NCI-H2196 (cell line): ENCODE data around the gene INTS15.

ENCODE experiments used
- DNase-seq: peaks from one replicate; lab custom pipeline; 2025; ENCODE audit not compliant: unreplicated experiment; lab: John Stamatoyannopoulos, UW

INTS15 gene

GRCh38 chr7:6642239-6642839 is 52.5 kb downstream of the INTS15 start:
- no peak for DNase-seq

GRCh38 chr7:6642861-6643640 is 53.2 kb downstream of the INTS15 start:
- DNase-seq = no peak

GRCh38 chr7:6643915-6644625 is 54.2 kb downstream of the INTS15 start:
- no peak for DNase-seq

DNA sequence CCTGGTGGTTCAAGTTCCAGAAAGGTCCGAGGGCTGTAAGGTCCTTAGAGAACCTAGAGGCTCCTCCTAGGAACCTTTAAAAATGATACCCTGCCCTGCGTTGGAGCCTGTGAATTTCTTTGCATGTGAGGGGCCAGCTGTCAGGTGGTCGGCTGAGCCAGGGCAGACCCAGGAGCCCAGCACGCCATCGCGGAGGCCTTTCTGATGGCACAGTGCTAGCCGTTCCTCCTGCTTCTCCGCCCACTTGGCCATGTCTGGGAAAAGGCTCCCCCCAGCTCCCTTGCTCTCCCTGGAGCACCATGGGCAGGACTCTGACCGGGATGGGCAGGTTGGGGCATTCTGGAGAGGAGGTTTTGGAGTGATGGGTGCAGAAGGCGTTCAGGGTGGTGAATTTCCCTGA is 54.9 kb downstream of the INTS15 start:
- DNase-seq = no peak

DNA sequence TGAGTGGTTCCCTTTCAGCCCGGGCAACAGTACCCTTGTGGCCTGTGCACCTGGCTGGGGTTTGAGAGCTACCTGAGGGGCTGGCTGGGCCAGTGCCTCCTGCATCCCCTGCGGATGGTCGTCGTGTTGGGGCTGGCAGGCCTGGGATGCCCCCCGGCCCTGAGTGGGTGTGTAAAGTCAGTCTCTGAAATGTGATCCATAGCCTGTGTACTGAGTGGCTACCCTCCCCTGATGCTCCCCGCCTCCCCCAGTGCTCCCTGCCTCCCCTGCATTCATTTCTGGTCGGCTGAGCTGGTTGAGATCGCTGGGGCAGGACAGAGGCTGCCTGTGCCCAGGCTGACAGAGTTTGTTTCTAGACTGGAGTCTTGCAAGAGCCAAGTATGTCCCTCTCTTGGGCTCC is 56.6 kb downstream of the INTS15 start:
- DNase-seq = no peak

DNA sequence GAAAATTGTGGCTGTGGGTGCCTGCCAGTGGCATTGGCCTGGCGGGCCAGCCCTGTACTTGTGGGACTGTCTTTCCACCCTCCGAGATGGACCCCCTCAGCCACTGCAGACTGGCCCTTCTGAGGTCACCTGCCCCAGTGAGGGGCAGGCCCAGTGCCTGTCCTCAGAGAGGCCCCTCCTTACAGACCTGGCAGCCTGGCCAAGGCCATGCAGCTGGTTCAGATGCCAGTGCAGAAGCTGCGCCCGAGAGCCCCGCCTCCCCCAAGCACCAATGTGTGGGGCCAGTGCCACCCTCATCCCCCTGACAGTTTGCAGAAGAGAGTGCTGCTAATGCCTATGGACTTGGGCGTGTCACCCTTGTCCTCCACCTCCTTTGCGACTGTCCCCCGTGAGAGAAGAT is 57.3 kb downstream of the INTS15 start:
- DNase-seq = no peak

GRCh38 chr7:6647541-6647940 is 57.7 kb downstream of the INTS15 start:
- DNase-seq = no peak

DNA sequence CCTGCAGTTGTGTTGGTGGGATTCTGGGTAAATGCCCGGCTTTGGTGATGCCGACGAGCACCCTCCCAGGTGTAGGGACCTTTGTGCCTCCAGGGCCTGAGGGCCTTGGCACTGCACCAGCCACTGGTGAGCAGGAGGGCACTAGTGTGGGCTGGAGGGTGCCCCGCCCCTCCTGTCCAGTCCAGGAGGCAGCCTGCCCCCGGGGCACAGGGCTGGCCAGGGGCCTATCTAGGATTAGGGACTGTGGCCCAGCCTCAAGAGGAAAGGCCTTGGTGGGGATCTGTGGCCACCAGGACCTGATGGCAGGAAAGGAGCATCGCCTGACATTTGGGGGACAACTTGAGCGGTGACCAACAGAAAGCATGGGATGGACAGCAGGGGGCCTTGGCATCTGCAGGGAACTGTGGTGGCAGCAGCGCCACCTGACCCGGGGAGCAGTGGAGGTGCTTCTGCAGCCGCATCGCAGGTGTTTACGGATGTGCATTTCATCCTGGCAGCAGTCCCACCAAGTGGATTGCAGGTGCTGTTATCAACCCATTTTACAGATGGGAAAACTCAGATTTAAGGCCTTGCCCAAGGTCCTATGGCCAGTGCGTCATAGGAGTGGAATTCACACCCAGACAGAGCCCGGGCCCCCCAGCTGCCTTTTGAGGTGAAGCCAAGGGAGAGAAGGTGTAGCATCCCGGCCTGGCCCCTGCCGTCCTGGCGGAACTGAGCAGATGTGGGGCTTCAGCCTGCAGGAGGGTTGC is 58.4 kb downstream of the INTS15 start:
- DNase-seq = no peak

DNA sequence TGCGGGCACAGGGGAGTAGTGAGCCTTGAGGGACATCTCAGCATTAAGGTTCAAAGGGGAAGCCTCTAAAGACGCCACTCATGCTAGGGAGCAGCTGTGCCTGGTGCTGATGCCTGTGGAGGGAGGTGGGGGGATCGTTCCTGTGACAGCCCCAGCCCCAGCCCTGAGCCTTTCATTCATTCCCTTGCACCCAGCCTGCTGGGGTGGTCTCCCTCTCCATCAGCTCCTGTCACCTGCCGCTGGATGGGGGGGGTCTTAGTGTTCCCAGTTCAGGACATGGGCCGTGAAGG is 58.9 kb downstream of the INTS15 start:
- no peak for DNase-seq

GRCh38 chr7:6649241-6649961 is 59.6 kb downstream of the INTS15 start:
- no peak for DNase-seq

- DNase-seq = no peak
Measured at GRCh38 chr7:6650086-6650485, 60.3 kb downstream of the INTS15 start.

DNA sequence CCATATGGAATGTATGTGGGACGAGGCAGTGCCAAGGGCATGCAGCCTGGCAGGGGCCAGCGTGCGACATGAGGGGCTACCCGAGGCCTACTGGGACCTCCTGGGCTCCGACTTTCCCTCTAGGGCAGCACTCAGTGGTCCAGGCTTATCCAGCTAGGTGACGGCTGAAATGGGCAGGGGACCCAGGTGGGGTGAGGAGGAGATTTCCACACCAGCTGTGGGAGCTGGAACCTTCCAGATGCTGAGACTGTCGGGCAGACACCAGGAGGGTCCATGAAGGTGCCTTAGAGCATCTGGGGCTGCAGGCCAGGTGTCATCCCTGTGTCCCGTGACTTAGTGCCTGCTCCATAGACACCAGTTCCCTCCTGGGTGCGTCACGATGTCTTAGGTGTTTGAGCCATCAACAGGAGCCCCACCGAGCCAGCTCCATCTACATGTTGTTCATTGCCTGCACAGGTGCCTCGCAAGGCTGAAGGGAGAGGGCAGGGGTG is 60.7 kb downstream of the INTS15 start:
- DNase-seq = no peak

- no peak for DNase-seq
Measured at GRCh38 chr7:6651851-6652445, 62.1 kb downstream of the INTS15 start.

GRCh38 chr7:6652446-6653011 is 62.7 kb downstream of the INTS15 start:
- no peak for DNase-seq

- no peak for DNase-seq
Measured at GRCh38 chr7:6653071-6654003, 63.5 kb downstream of the INTS15 start.

DNA sequence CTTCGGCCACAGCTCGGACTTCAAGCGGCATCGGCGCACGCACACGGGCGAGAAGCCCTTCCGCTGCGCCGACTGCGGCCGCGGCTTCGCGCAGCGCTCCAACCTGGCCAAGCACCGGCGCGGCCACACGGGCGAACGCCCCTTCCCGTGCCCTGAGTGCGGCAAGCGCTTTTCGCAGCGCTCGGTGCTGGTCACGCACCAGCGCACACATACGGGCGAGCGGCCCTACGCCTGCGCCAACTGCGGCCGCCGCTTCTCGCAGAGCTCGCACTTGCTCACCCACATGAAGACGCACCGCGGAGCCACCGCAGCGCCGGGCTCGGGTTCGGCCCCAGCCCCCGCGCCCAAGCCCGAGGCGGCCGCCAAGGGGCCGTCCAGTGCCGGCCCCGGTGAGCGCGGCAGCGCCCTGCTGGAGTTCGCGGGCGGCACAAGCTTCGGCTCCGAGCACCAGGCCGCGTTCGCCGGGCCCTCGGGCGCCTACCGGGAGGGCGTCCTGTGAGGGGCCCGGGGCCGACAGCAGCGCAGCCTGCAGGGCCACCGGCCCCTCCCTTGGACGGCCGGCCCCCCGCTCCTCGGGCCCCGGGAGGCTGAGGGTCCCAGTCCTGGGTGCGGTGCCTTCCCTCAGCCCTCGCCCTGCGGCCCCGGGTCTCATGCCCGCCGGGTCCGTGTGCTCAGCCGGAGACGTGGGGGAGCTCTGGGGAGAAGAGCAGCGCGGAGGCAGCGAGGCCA is 64.5 kb downstream of the INTS15 start:
- no peak for DNase-seq

GRCh38 chr7:6654842-6655610 is 65.2 kb downstream of the INTS15 start:
- no peak for DNase-seq
